HK-2 (cell line): ENCODE measurements around the gene GEMIN2.
"Not testable (repeated sequence)": the region's sequence is repeated elsewhere in the genome, so short reads cannot be mapped to it uniquely, and the experiment has no call there.

Experiments used
- DNase-seq: peaks from one replicate; pipeline ENCODE4 v3.0.0-alpha.2; 2018; ENCODE audit not compliant: unreplicated experiment

The GEMIN2 gene

DNA sequence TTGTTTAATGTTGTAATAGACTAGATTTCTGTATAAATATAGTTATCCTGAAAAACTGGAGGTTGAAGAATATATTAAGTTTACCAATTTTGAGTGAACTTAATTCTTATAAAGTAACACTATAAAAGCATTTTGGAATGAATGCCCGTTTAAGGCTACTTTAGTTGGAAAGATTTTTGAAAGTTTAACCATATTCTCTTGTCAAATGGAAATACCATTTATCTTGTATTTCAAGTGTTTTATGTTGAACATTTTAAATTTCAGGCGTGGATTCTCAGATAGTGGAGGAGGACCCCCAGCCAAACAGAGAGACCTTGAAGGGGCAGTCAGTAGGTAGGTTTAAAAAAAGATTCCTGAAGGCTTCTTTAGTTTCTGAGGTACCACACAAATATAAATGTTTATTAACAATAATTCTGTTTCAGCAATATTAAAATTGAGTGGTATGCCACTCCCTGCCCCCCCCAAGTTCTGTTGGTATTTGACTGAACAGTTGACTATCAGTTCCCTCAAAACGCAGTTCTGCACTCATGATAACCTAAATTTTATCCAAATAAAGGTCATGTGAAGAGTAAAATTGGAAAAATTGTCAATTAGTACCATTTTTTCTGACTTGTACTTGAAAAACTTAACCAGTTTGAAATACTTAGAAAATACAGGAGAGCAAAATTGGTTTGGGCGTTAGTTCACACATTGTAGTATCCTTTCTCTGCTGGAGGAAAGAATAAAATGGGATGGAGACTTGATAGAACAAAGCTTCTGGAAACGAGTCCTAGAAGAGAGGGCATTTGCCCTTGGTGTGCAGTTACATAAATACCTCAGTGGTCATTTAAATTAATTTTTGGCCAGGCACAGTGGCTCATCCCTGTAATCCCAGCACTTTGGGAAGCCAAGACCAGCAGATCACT lies 62.4 kb downstream of the GEMIN2 start:
- no peak for DNase-seq

DNA sequence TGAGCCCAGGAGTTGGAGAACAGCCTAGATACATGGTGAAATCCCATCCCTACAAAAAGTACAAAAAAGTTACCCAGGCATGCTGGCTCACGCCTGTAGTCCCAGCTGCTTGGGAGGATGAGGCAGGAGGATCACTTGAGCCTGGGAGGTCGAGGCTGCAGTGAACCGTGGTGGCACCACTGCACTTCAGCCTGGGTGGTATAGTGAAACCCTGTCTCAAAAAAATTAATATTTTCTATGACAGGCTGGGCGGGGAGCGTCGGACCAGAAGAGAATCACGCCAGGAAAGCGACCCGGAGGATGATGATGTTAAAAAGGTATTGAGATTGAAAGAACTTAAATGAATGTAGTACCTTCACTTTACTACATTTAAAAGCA lies 63.0 kb downstream of the GEMIN2 start:
- no peak for DNase-seq

DNA sequence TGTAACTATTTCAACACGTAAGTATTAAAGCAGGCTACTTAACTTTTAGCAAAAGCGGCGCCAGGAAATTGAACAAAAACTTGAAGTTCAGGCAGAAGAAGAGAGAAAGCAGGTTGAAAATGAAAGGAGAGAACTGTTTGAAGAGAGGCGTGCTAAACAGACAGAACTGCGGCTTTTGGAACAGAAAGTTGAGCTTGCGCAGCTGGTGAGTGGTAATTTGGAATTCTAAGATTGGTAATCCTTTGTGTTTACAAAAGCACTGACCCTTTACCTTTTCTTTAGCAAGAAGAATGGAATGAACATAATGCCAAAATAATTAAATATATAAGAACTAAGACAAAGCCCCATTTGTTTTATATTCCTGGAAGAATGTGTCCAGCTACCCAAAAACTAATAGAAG lies 64.9 kb downstream of the GEMIN2 start:
- DNase-seq = no peak

DNA sequence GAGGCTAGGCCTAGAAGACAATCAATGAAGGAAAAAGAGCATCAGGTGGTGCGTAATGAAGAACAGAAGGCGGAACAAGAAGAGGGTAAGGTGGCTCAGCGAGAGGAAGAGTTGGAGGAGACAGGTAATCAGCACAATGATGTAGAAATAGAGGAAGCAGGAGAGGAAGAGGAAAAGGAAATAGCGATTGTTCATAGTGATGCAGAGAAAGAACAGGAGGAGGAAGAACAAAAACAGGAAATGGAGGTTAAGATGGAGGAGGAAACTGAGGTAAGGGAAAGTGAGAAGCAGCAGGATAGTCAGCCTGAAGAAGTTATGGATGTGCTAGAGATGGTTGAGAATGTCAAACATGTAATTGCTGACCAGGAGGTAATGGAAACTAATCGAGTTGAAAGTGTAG lies 66.4 kb downstream of the GEMIN2 start:
- no peak for DNase-seq

DNA sequence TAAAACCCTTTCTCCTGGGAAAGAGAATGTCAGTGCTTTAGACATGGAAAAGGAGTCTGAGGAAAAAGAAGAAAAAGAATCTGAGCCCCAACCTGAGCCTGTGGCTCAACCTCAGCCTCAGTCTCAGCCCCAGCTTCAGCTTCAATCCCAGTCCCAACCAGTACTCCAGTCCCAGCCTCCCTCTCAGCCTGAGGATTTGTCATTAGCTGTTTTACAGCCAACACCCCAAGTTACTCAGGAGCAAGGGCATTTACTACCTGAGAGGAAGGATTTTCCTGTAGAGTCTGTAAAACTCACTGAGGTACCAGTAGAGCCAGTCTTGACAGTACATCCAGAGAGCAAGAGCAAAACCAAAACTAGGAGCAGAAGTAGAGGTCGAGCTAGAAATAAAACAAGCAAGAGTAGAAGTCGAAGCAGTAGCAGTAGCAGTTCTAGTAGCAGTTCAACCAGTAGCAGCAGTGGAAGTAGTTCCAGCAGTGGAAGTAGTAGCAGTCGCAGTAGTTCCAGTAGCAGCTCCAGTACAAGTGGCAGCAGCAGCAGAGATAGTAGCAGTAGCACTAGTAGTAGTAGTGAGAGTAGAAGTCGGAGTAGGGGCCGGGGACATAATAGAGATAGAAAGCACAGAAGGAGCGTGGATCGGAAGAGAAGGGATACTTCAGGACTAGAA lies 67.0 kb downstream of the GEMIN2 start:
- DNase-seq = no peak

DNA sequence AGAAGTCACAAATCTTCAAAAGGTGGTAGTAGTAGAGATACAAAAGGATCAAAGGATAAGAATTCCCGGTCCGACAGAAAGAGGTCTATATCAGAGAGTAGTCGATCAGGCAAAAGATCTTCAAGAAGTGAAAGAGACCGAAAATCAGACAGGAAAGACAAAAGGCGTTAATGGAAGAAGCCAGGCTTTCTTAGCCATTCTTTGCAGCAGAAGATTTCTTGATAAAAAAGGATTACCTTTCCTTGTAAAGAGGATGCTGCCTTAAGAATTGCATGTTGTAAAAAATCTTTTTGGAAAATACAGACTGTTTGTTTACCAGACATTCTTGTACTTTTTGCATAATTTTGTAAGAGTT lies 67.5 kb downstream of the GEMIN2 start:
- DNase-seq = no peak

- no peak for DNase-seq
Measured at GRCh38 chr14:39182770-39183684, 68.9 kb downstream of the GEMIN2 start.

DNA sequence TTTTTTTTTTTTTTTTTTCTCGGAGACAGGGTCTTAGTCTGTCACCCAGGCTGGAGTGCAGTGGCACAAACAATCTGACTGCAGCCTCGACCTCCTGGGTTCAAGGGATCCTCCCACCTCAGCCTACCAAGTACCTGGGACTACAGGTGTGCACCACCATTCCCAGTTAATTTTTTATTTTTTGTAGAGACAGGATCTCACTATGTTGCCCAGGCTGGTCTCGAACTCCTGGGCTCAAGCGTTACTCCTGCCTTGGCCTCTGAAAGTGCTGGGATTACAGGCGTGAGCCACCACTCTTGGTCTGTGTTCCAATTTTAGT lies 69.5 kb downstream of the GEMIN2 start:
- not testable (repeated sequence) for DNase-seq

DNA sequence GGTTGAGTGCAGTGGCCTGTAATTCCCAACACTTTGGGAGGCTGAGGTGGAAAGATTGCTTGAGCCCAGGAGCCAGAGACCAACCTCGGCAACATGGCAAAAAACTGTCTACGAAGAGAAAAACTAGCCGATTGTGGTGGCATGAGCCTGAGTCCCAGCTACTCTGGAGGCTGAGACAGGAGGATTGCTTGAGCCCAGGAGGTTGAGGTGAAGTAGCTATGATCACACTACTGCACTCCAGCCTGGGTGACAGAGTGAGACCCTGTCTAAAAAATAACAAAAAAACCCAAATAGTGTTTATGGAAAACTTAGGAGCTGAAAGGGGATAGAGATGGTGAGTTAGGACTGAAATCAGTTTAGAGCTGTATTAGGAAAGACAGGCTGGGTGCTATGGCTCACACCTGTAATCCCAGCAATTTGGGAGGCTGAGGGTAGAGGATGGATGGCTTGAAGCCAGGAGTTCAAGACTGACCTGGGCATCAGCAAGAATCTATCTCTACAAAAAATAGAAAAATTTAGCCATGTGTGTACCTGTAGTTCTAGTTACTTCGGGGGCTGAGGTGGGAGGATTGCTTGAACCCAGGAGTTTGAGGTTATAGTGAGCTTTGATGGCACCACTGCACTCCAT lies 70.6 kb downstream of the GEMIN2 start:
- DNase-seq = no peak

- no peak for DNase-seq
Measured at GRCh38 chr14:39185256-39186049, 71.3 kb downstream of the GEMIN2 start.
